ENCODE data around the gene AUTS2.

DNA sequence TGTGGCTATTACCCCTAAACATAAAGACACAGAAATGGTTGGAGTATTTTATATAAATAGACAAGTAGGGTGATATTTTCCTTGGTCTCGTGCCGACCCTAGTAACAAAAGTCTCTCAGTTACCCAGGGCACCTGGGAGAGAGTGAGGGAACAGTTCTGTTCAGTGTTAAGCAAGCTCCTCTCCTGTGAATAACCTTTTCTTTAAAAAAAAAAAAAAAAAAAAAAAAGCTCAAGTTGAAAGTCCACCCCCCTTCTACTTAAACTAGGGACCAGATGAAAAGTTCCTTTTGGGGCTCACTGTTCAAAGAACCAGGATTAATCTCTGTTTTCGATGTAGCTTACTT lies 896.7 kb downstream of the AUTS2 start:
- TF ChIP-seq, protein P1, sequence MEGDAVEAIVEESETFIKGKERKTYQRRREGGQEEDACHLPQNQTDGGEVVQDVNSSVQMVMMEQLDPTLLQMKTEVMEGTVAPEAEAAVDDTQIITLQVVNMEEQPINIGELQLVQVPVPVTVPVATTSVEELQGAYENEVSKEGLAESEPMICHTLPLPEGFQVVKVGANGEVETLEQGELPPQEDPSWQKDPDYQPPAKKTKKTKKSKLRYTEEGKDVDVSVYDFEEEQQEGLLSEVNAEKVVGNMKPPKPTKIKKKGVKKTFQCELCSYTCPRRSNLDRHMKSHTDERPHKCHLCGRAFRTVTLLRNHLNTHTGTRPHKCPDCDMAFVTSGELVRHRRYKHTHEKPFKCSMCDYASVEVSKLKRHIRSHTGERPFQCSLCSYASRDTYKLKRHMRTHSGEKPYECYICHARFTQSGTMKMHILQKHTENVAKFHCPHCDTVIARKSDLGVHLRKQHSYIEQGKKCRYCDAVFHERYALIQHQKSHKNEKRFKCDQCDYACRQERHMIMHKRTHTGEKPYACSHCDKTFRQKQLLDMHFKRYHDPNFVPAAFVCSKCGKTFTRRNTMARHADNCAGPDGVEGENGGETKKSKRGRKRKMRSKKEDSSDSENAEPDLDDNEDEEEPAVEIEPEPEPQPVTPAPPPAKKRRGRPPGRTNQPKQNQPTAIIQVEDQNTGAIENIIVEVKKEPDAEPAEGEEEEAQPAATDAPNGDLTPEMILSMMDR (IDR thresholded peaks at IDR 0.05) = no peak
- no peak for TF ChIP-seq POLR2A (IDR thresholded peaks at IDR 0.05)
